ENCODE data around the gene PARP15. TPM values are rescaled to one million over a fixed set of nuclear protein-coding genes. Genes with fewer than 3 reads are reported as not detected.

Gene PARP15
- total RNA-seq, 1 donor from 2014 or later = 0.36 TPM

DNA sequence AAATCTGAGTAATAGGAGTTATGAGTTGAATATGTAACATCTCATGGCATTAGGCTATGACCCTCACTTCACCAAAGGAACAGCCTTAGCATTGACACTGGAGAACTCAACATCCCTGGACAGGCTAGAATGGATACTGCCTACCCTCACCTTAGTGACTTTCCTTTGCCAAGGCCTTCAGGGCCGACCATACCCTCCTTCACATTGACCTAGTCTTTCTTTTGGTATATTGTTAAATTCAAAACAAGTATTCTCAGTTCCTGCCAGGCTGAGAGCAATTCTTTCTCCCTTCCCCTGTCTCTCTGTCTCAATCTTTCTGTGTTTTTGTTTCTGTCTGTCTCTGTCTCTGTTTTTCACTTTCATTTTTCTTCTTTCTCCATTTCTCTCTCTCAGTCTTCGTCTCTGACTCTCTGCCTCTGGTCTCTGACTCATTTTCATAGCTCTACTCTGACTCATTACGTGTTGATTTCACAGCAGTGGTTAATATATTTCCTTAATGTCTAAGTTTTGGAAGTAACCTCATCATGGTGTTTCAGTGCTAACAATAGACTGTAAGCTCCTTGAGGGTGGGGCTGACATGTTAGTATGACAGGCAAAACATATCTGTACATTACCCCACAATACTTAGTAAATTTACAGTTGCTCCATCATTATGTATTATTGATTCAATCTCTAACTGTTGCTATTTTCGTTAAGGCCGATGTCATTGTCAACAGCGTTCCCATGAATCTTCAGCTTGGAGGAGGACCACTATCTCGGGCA, 32.5 kb downstream of the PARP15 start:
- no peak overlapping the region for H3K4me3 Mint-ChIP-seq (ENCODE audit: unreplicated experiment)
- peaks cover 3% of the 10 kb centered on the region for H3K27me3 Mint-ChIP-seq (ENCODE audit: unreplicated experiment)
- TF ChIP-seq, protein P1, sequence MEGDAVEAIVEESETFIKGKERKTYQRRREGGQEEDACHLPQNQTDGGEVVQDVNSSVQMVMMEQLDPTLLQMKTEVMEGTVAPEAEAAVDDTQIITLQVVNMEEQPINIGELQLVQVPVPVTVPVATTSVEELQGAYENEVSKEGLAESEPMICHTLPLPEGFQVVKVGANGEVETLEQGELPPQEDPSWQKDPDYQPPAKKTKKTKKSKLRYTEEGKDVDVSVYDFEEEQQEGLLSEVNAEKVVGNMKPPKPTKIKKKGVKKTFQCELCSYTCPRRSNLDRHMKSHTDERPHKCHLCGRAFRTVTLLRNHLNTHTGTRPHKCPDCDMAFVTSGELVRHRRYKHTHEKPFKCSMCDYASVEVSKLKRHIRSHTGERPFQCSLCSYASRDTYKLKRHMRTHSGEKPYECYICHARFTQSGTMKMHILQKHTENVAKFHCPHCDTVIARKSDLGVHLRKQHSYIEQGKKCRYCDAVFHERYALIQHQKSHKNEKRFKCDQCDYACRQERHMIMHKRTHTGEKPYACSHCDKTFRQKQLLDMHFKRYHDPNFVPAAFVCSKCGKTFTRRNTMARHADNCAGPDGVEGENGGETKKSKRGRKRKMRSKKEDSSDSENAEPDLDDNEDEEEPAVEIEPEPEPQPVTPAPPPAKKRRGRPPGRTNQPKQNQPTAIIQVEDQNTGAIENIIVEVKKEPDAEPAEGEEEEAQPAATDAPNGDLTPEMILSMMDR (IDR thresholded peaks at IDR 0.05; ENCODE audit: unreplicated experiment) = no peak
- H3K36me3 Mint-ChIP-seq (ENCODE audit: low read depth, unreplicated experiment) = no peaks in the 10 kb centered on the region
- DNase-seq (ENCODE audit: low spot score) = no peak
- H3K4me1 Mint-ChIP-seq (ENCODE audit: unreplicated experiment) = peaks cover 10% of the 10 kb centered on the region
- H3K27ac Mint-ChIP-seq (ENCODE audit: unreplicated experiment) = no peak overlapping the region
- no peaks in the 10 kb centered on the region for H3K9me3 Mint-ChIP-seq (ENCODE audit: unreplicated experiment)

DNA sequence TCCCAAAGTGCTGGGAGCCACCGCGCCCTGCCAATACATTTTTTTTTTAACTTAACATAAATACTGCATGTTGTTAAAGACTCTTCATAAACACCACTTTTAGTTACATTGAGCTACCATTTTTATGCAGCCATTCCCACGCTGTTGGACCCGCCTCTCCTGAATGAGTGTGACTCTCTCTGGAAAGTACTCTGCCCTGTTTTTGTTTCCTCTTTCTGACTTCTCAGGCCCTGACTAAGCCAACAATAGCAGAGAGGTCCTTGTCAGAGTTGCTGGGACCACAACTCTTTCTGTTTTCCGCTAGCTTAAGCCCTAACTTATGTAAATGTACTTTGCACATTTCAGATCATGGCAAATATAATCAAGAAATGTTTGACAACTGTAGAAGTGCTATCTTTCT, 35.2 kb downstream of the PARP15 start:
- TF ChIP-seq, protein P1 (IDR thresholded peaks at IDR 0.05; ENCODE audit: unreplicated experiment) = no peak
- H3K36me3 Mint-ChIP-seq (ENCODE audit: low read depth, unreplicated experiment) = no peaks in the 10 kb centered on the region
- no peak overlapping the region for H3K4me3 Mint-ChIP-seq (ENCODE audit: unreplicated experiment)
- H3K27me3 Mint-ChIP-seq (ENCODE audit: unreplicated experiment) = peaks cover 3% of the 10 kb centered on the region
- no peak for DNase-seq (ENCODE audit: low spot score)
- no peaks in the 10 kb centered on the region for H3K9me3 Mint-ChIP-seq (ENCODE audit: unreplicated experiment)
- H3K4me1 Mint-ChIP-seq (ENCODE audit: unreplicated experiment) = peaks cover 6% of the 10 kb centered on the region
- H3K27ac Mint-ChIP-seq (ENCODE audit: unreplicated experiment) = no peak overlapping the region

DNA sequence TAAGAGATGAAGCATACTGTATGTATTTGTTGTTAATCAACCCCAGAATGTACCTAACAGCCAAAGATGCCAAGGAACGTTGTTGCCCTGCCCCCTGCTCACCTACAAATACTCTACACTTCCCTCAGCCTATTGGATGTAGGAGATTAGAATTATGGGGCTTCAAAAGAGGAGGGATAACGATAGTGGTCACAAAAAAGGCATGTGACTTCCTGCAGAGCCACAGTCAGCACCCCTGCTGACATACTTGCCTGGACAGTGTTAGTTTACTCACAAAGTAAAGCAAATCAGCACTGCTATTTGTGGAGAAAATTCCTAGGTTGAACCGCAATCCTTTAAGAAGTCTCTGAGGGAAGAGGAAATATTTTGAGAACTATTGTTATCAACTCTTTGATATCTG, 37.9 kb downstream of the PARP15 start:
- Mint-ChIP-seq H3K27ac (ENCODE audit: unreplicated experiment) (no peak overlapping the region), H3K4me3 (ENCODE audit: unreplicated experiment) (no peak overlapping the region), H3K4me1 (ENCODE audit: unreplicated experiment) (peaks cover 6% of the 10 kb centered on the region), H3K27me3 (ENCODE audit: unreplicated experiment) (peaks cover 3% of the 10 kb centered on the region), H3K36me3 (ENCODE audit: low read depth, unreplicated experiment) (no peaks in the 10 kb centered on the region), H3K9me3 (ENCODE audit: unreplicated experiment) (no peaks in the 10 kb centered on the region)
- TF ChIP-seq, protein P1 (IDR thresholded peaks at IDR 0.05; ENCODE audit: unreplicated experiment) = no peak
- DNase-seq (ENCODE audit: low spot score) = no peak

DNA sequence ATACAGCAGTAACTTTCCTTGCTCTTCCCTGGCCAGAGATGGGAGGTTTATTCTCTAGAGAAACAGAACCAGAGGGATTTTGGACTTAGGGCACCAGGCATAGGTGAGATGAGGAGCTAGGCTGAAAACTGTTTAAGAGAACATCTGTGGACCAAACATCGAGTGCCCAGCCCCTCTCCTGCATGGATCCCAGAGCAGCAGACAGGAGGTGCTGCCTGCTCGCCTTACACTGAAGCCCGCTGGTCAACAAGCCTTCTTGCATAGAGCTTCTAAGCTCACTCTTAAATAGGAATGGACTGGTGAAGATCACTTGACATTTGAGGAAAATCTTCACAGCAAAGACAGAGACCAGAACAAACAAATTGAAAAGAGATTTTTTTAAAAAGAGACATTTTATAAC, 41.2 kb downstream of the PARP15 start:
- Mint-ChIP-seq H3K9me3 (ENCODE audit: unreplicated experiment) (no peaks in the 10 kb centered on the region), H3K27ac (ENCODE audit: unreplicated experiment) (no peak overlapping the region), H3K27me3 (ENCODE audit: unreplicated experiment) (no peaks in the 10 kb centered on the region), H3K4me3 (ENCODE audit: unreplicated experiment) (no peak overlapping the region), H3K4me1 (ENCODE audit: unreplicated experiment) (no peaks in the 10 kb centered on the region), H3K36me3 (ENCODE audit: low read depth, unreplicated experiment) (no peaks in the 10 kb centered on the region)
- DNase-seq (ENCODE audit: low spot score) = no peak
- TF ChIP-seq, protein P1 (IDR thresholded peaks at IDR 0.05; ENCODE audit: unreplicated experiment) = no peak

DNA sequence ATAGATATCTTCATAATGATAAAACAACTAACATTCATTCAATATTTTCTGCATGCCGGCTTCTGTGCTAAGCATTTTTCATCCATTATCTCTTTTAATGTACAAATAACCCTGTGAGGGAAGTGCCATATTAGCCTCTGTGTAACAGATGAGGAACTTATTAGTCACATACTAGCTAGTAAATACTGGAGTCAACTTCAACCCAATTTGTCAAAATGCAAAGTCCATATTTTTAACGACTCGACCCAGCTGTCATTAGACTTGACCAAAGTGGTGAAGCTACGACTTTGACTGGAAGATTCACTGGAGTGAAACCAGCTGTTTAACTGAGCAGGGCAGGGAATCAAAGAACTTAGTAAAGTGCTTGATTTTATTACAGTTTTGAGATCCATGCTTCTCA, 41.6 kb downstream of the PARP15 start:
- Mint-ChIP-seq H3K27me3 (ENCODE audit: unreplicated experiment) (no peaks in the 10 kb centered on the region), H3K27ac (ENCODE audit: unreplicated experiment) (no peak overlapping the region), H3K36me3 (ENCODE audit: low read depth, unreplicated experiment) (no peaks in the 10 kb centered on the region), H3K9me3 (ENCODE audit: unreplicated experiment) (no peaks in the 10 kb centered on the region), H3K4me3 (ENCODE audit: unreplicated experiment) (no peak overlapping the region), H3K4me1 (ENCODE audit: unreplicated experiment) (no peaks in the 10 kb centered on the region)
- TF ChIP-seq, protein P1 (IDR thresholded peaks at IDR 0.05; ENCODE audit: unreplicated experiment) = no peak
- DNase-seq (ENCODE audit: low spot score) = no peak
